Neural progenitor cell (in vitro differentiated cells): ENCODE measurements around the gene C3orf70.
A peak's percentile ranks its signal among the peaks of the same experiment; 100 is the strongest.

Source experiments
- CTCF ChIP-seq: fragments of 200-600 bp; sonication (generic); IDR thresholded peaks from 2 replicates; pipeline ENCODE4 v1.5.1; 2017; ENCODE audit warnings: antibody characterized with exemption, mild to moderate bottlenecking
- EZH2 ChIP-seq: fragments of 200-600 bp; sonication (generic); IDR thresholded peaks from 2 replicates; pipeline ENCODE4 v1.6.1; 2017; ENCODE audit warnings: antibody characterized with exemption, mild to moderate bottlenecking, moderate library complexity
- EZH2phosphoT487 ChIP-seq: fragments of 200-600 bp; sonication (generic); IDR thresholded peaks from 2 replicates; pipeline ENCODE4 v1.6.1; 2017; ENCODE audit warnings: antibody characterized with exemption

GRCh38 chr3:185176750-185177359 lies 24.0 kb upstream of the C3orf70 start:
- peak; percentile 87 for TF ChIP-seq CTCF
- TF ChIP-seq EZH2phosphoT487 = no peak
- no peak for TF ChIP-seq EZH2
